ENCODE results near the gene LRTM2. TPM values are rescaled to one million over a fixed set of nuclear protein-coding genes. Genes with fewer than 3 reads are reported as not detected.

LRTM2 gene
- total and polyA plus RNA-seq, 9 of the 15 experiments (the other 6 are each of a cell fraction or from before 2014, with no cell fraction given), result 0.09 TPM; not detected in 8

DNA sequence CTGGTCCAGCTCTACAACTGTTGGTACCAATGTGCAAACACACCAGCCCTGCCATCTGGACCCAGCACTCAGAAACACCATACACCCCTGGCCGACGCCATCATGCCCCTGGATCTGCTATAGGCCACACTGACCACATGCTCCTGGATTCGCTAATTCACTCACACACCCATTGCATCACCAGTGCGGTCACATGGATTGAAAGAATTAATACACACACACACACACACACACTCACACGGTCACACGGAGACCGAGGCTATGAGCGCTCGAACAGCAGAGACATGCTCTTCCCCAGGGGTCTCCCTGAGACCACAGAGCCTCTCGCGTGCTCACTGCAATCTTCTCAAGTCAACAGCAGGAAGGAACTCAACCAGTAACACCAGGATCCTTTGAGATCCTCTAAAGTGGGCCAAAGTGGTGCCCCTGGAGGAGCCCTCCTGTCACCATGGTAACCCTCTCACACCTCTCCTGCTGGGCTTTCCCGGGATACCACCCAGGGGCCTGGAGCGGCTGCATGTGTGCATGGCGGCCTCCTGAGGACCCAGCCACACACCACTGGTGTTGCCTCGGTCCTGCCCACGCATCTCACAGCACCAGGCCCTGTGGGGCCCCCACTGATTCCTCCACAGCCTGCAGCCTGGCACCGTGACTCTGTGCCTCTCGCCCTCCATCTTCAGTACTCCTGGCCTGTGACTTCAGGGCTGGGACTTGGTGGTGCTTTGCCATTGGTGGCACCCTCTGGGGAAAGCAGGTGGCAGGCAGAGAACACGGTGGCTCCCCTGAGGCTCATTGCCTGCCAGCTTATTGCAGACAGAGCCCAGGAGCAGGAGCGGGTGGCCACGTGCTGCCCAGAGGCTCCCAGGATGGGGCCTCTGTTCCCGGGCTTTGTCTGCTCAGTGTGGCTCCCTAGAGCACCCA lies 15.1 kb downstream of the LRTM2 start:
- H3K9ac ChIP-seq (ENCODE audit: insufficient read depth in 1 of 2, low read depth in 2 of 2, low read length in 2 of 2), result no peak overlapping the region
- H3K27ac ChIP-seq (ENCODE audit: extremely low read depth, low read depth, low read length), result no peak overlapping the region
- ATAC-seq, result no peak
- BruUV-seq (replicated peaks), result no TSS peak
- H3K4me3 ChIP-seq, result no peak overlapping the region
- H4K20me1 ChIP-seq (replicated peaks; ENCODE audit: control insufficient read depth, insufficient read depth, low read length), result 0 out of 2 replicates have a peak, but pooled peaks cover 7% of the 10 kb centered on the region
- no peak for FAIRE-seq
- ChIA-PET CTCF (ENCODE audit: low intra/inter-chr PET ratio) (no interaction called here), POLR2A (interaction anchor here (0.7 kb wide), 1 partner anchor 15 kb away, joined by 3 read pairs; the partner anchor contains the start of gene LRTM2)
- in situ Hi-C loops (cut with MboI), result no loop called here
- H3K27me3 ChIP-seq (ENCODE audit: control insufficient read depth in 2 of 2, insufficient read depth in 2 of 2, low read length in 2 of 2), result peaks cover 20 to 77% of the 10 kb centered on the region in 2 experiments
- no peaks in the 10 kb centered on the region for H3K79me2 ChIP-seq (ENCODE audit: control insufficient read depth, insufficient read depth, low read length)
- no peak overlapping the region for H2AFZ ChIP-seq (ENCODE audit: low read depth, low read length)
- TF ChIP-seq, protein P1, sequence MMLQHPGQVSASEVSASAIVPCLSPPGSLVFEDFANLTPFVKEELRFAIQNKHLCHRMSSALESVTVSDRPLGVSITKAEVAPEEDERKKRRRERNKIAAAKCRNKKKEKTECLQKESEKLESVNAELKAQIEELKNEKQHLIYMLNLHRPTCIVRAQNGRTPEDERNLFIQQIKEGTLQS (IDR thresholded peaks at IDR 0.05), result peak; percentile 32; the same call in 1 of the 2 replicates
- TF ChIP-seq, protein P1 (CRISPR knock-in tag; conservative IDR thresholded peaks at IDR 0.05), result no peak
- TF ChIP-seq MAFG (tag; conservative IDR thresholded peaks at IDR 0.05), result no peak
- TF ChIP-seq RFX1 (IDR thresholded peaks at IDR 0.05), result peak; percentile 54
- no peak for TF ChIP-seq CEBPG (CRISPR knock-in tag; IDR thresholded peaks at IDR 0.05)
- 0 out of 4 replicates have a peak, but pooled peaks of 1 of the 2 experiments have one; percentile 15 for TF ChIP-seq CEBPG (tag; conservative IDR thresholded peaks at IDR 0.05 in 1 of 2, IDR thresholded peaks at IDR 0.05 in 1 of 2)
- H3K4me1 ChIP-seq (replicated peaks in 1 of 2; ENCODE audit: control insufficient read depth in 2 of 2, insufficient read depth in 2 of 2, low read length in 2 of 2), result peaks cover 0 to 14% of the 10 kb centered on the region in 2 experiments; a peak in 1 of 5 replicates
- intact Hi-C loops (cut with micrococcal nuclease), result no loop called here
- H3K9me1 ChIP-seq (ENCODE audit: control insufficient read depth, insufficient read depth, low read length), result no peaks in the 10 kb centered on the region
- H3K4me2 ChIP-seq (ENCODE audit: insufficient read depth, low read length), result no peak overlapping the region
- DNase-seq (ENCODE audit: extremely low read depth in 1 of 4, low spot score in 3 of 4), result no peak
- no peaks in the 10 kb centered on the region for H3K9me3 ChIP-seq (replicated peaks; ENCODE audit: control insufficient read depth, insufficient read depth, low read depth, low read length)
- H3K36me3 ChIP-seq (ENCODE audit: control insufficient read depth, insufficient read depth, low read length), result no peaks in the 10 kb centered on the region
- WGBS (ENCODE audit: insufficient coverage, low coverage, missing lambda C conversion rate), result 1% methylated on average over 14 of the region's 22 CpGs

Data from K562 (cell line).